Vagina (tissue), 2 donors: ENCODE data around the gene ITPK1.

Source experiments
- POLR2A ChIP-seq, 2 donors: fragments of 450-650 bp; IDR thresholded peaks; one replicate each; pipeline ENCODE4 v1.6.1; 2017; ENCODE audit warnings: antibody characterized with exemption in 2 of 2, mild to moderate bottlenecking in 2 of 2, moderate library complexity in 2 of 2
- POLR2AphosphoS5 ChIP-seq, 2 donors: sonication (generic); formaldehyde crosslinking; IDR thresholded peaks; one replicate each; pipeline ENCODE4 v1.9.0; 2017; ENCODE audit warnings: antibody characterized with exemption in 2 of 2, mild to moderate bottlenecking in 2 of 2, low read depth in 1 of 2; ENCODE audit not compliant: insufficient read depth in 1 of 2
- TF ChIP-seq, protein P1 (sequence below), 3 experiments: fragments of 450-650 bp in 2 of 3; fragments of 200-600 bp in 1 of 3; sonication (generic) in 1 of 3; IDR thresholded peaks; one replicate each; pipeline ENCODE4 v1.5.1; 2017 to 2019; ENCODE audit warnings: antibody characterized with exemption in 3 of 3, mild to moderate bottlenecking in 2 of 3, moderate library complexity in 2 of 3

DNA sequence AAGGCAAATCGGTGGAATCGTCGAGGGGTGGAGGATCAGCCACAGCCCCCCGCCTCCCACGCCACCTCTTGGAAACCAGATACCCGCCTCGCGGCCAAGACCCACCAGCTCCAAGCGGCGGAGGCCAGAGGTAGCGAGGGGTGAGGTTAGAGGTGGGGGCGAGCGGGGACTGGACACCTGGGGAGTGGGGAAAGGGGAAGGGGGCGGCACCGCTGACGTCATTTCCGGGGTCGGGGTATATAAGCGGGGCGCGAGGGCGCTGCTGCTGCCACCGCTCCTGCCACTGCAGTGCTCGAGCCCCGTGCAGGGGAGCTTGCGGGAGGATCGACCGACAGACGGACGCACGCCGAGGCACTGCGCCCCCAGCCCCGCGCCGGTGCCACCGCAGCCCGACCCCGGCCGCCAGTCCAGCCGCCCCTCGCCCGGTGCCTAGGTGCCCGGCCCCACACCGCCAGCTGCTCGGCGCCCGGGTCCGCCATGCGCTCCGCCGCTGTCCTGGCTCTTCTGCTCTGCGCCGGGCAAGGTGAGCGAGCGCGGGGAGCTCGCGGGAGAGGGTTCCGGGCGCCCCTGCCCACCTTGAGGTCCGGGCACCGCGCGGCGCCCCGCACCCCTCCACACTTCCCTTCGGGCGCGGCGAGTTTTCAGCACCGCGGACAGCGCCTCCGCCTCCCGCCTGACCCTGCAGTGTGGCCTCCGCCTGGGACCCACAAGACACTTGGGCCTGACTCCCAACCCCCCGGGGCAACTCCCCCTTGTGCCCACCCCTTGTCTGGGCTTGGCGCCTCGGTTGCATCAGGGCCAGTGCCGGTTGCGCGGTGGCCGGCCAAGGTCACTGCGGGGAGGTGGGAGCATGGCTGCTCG, 192.6 kb downstream of the ITPK1 start, which contains the start of gene CHGA:
- TF ChIP-seq POLR2A (IDR thresholded peaks at IDR 0.05) (no peak), POLR2AphosphoS5 (IDR thresholded peaks at IDR 0.05; ENCODE audit: insufficient read depth in 1 of 2, low read depth in 1 of 2) (no peak)
- TF ChIP-seq, protein P1, sequence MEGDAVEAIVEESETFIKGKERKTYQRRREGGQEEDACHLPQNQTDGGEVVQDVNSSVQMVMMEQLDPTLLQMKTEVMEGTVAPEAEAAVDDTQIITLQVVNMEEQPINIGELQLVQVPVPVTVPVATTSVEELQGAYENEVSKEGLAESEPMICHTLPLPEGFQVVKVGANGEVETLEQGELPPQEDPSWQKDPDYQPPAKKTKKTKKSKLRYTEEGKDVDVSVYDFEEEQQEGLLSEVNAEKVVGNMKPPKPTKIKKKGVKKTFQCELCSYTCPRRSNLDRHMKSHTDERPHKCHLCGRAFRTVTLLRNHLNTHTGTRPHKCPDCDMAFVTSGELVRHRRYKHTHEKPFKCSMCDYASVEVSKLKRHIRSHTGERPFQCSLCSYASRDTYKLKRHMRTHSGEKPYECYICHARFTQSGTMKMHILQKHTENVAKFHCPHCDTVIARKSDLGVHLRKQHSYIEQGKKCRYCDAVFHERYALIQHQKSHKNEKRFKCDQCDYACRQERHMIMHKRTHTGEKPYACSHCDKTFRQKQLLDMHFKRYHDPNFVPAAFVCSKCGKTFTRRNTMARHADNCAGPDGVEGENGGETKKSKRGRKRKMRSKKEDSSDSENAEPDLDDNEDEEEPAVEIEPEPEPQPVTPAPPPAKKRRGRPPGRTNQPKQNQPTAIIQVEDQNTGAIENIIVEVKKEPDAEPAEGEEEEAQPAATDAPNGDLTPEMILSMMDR (IDR thresholded peaks at IDR 0.05): no peak
